GF-D8 (cell line): ENCODE results near the gene CNTFR.
"Not testable (repeated sequence)": the region's sequence is repeated elsewhere in the genome, so short reads cannot be mapped to it uniquely, and the experiment has no call there.

Source experiments
- DNase-seq: peaks from one replicate; lab custom pipeline; 2025; lab: John Stamatoyannopoulos, UW

Gene CNTFR, protein sequence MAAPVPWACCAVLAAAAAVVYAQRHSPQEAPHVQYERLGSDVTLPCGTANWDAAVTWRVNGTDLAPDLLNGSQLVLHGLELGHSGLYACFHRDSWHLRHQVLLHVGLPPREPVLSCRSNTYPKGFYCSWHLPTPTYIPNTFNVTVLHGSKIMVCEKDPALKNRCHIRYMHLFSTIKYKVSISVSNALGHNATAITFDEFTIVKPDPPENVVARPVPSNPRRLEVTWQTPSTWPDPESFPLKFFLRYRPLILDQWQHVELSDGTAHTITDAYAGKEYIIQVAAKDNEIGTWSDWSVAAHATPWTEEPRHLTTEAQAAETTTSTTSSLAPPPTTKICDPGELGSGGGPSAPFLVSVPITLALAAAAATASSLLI

DNA sequence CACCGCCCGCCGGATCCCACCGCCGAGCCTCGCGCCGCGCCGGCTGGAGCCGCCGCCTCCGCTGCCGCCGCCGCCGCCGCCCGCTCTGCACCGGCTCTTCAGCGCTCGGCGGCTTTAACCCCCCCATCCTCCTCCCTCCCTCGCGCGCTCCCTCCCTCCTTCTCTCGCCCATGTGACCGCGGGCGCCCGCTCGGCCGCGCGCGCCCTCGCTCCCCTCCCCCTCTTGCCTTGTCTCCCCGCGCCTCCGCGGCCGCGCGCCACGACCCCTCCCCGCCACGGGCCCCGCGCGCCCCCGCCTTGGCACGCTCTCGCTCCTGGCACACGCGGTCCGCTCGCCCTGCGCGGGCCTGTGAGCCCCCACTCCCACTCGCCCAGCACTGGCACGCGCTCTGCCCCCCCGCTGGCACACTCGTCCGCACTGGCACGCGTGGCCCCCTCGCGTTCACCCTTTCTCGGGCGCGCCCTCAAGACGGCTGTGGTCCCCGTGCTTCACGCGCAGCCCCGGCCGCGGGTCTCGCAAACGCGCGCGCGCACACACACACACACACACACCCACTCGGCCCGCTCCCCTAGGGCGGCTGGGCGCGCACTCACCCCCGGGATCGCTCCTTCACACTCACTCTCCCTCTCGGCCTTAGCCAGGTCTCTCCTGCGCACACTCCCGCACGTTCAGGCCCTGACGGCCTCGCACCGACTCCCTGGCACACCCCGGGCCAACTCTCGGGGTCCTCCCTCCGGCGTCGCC lies at the start of gene CNTFR:
Gene CNTFR (minus strand): TSS at position 89 of the 745 bp plus-strand sequence. CDS start 20,743 bp downstream, outside the sequence.
- no peak for DNase-seq

DNA sequence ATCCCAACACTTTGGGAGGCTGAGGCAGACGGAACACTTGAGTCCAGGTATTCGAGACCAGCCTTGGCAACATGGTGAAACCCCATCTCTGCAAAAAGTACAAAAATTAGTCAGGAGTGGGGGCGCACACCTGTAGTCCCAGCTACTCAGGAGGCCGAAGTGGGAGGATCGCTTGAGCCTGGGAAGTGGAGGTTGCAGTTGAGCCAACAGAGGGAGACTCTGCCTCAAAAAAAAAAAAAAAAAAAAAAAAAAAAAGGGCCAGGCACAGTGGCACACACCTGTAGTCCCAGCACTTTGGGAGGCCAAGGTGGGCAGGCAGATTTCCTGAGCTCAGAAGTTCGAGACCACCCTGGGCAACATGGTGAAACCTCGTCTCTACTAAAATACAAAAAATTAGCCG lies 49.8 kb upstream of the CNTFR start:
- not testable (repeated sequence) for DNase-seq

DNA sequence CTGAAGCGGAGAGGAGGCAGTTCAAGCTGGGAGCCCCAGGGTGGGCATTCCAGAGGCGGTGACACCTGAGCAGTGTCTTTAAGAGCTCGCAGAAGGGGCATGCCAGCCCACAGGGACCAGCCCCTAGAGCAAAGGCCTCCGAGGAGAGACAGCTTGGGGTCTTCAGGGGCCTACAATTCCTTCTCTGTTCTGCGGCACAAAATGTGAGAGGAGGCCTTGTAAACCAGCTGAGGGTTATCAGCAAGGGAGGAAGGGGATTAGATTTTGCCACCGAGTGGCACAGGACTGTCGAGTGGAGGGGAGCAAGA lies 48.6 kb upstream of the CNTFR start:
- no peak for DNase-seq

DNA sequence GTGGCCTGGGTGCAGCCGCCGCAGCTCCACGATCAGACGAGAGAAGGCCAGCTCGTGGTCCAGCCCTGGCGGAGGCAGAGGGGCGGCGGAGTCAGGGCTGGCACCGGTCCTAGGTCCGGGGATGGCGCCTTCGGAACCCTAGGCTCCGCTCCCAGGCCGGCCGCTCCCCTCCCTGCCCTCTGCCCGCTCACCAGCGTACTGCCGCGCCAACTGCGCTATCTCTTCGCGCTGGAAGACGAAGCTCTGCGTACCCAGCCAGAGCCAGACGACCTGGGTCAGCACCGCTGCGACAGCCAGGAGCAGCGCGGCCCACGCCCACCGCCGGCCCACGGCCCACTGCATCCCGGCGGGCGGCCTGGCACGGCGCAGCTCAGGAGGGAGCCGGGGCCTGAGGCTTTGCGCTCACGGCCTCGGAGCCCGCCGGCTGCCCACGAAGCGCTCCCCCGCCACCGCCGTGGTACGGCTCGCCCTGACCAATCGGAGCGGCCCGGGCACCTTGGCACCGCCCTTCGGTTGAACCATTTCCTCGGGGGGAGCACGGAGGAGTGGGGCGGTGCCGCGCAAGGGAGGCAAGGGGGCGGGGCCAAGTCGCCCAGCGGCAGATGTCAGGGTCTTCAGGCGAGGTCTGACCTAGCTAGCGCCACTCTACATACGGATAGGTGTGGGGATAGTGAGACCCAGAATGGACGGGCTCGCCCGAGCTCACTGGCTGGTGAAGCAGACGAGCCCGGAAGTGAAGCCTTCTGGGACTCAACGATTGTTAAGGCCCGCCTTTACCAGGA lies 48.0 kb upstream of the CNTFR start, which contains the start of gene SIGMAR1:
Gene SIGMAR1 (minus strand): TSS at position 432 of the 782 bp plus-strand sequence. CDS start 90 bp downstream, at position 342.
- DNase-seq: peak; percentile 75

DNA sequence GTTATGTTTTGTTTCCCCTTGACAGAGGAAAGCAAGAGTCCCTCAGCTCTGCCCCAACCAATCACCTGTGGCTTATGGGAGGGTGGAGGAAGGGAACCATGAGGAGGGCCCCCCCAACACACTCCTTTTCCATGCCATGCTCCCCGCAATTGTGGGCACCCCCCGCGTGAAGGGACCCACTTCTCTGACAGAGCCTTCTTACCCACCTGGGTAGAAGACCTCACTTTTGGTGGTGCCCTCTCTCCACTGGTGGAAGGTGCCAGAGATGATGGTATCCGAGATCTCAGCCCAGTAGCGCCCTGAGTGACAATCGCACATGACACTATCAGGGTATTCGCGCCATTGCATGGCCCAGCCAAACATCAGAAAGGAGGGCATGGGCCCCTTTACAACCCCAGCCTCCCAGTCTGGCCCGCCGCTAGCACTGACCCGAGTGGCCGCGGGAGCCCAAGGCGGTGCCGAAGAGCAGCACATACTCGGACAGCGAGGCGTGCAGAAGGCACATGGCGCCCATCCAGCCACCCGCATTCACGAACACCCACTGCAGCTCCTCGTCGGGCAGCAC lies 47.3 kb upstream of the CNTFR start:
- DNase-seq: no peak

DNA sequence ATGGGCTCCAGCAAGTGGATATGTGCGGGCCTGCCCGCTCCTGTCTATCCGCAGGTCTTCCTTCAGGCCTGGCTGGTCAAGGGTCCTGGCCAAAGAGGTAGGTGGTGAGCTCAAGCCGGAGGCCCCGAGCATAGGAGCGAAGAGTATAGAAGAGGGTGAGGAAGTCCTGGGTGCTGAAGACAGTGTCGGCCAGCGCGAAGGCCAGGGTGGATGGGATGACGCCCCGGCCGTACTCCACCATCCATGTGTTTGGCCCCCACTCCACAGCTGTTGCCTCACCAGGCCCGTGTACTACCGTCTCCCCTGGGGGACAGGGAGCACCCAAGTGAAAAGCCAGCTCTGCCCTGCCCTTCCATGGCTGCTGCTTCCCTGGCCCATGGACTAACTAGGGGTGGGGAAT lies 46.0 kb upstream of the CNTFR start:
- no peak for DNase-seq

DNA sequence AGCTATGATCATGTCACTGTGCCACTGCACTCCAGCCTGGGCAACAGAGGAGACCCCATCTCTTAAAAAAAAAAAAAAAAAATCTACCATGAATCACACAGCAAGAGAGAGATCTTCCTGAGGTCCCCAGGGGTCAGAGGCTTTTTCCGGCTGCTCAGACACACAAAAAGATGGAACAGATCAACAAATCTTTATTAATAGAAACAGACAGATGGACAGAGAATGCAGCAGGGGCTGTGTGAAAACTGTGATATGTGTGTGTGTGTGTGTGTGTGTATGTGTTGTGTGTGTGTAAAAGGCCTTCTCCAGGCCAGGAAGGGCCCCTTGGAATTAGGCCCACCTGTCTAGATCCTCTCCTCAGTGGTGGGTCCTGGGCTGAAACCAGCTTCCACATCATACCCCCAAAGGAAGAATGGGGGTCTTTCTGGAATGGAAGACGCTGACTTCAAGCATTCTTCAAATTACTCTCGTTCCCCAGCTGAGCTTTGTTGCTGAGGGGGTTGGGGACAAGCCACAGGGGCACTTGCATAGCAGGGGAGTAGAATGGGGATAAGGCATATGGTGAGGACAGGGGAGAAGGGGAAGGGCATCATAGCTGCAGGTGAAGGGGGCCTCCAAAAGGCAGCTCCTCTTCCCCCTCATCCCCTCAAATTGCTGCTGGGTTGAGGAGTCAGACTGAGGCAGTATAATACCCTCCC lies 45.2 kb upstream of the CNTFR start:
- DNase-seq: no peak

DNA sequence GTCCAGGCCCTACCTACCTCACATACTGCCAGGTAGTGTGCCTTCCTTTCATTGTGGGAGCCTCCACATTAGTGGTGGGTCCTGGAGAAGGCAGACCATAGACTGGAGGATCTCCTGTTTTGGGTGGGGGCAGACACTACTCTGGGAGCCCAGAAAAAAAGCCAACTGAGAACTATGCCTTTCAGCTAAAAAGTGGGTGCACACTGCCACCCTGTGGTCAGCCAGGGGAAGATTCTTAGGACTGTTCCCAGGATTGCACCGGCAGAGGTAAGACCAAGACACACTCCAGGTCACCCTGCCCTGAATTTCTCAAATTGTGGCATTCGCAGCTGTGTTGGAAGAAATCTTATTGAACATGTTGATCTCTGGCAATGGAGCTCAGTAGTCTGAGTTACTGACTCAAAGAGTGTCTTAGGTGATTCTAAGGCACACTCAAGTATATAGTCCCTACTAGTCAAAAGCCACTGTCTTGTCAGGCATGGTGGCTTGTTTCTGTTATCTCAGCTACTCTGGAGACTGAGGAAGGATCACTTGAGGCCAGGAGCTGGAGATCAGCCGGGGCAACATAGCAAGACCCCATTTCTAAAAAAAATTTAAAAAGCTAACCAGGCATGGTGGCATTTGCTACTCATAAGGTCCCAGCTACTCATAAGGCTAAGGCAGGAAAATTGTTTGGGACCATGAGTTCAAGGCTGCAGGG lies 44.5 kb upstream of the CNTFR start:
- peak; percentile 50 for DNase-seq

DNA sequence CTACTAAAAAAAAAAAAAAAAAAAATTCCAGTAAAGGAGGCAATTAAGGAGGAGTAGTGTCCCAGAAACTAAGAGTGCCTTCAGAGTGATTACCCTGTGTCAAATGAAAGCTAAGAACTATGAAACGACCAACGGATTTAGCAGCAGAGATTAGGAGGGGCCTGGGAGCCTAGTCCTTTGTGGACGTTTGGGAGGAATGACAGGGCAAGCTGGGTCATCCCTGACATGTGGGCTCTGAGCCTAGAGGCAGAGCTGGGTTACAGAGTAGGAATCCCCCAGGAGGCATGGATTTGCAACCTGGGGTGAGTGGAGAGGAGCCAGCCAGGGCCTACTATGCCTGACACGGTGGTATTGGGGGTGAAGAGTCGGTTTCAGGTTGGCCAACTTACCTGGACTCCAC lies 43.6 kb upstream of the CNTFR start:
- DNase-seq: no peak

DNA sequence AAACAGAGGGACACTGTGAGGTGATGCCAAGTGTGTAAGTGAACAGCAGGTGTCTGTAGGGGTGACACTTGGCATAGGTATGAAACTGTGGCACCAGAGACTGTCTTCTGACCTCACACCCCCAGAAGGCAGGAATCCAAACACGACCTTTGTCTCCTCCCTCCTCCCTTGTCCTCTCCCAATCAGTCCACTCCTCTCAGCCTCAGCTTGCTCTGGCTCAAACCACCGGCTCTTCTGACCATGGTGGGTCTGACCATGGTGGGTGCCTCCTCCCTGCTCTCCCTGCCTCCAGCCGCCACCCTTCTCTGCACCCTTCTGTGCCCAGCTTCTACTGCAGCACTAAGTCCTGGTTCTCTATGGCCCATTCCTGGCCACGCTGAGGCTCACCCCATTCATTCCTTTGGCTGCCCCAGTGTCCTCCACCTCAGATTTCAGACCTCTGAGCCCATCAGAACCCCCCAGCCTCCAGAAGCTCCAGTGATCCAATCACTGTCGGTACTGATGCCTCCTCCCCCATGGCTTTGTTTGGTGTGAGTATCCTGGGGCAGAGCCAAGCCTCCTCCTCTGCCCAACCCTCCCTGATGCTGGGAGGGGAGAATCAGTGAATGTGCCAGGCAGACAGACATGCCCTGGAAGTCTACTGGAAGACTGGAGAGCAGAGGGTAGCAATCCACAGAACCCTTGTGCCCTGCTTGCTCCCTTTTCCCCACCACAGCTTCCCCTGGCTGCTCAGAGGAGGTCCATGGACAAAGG lies 41.1 kb upstream of the CNTFR start:
- no peak for DNase-seq

DNA sequence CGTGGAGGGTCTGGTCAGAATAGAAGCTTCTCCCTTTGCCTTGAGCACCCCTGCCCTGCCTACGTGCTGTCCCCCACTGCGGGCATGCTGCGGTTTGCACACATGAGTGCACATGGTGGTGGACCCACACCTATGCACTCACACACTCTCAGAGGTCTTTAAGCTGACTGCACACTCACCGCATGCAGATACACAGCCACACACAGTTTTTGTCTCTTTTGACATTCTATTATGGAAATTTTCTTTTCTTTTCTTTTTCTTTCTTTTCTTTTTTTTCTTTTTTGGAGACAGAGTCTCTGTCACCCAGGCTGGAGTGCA lies 39.9 kb upstream of the CNTFR start:
- DNase-seq: no peak

DNA sequence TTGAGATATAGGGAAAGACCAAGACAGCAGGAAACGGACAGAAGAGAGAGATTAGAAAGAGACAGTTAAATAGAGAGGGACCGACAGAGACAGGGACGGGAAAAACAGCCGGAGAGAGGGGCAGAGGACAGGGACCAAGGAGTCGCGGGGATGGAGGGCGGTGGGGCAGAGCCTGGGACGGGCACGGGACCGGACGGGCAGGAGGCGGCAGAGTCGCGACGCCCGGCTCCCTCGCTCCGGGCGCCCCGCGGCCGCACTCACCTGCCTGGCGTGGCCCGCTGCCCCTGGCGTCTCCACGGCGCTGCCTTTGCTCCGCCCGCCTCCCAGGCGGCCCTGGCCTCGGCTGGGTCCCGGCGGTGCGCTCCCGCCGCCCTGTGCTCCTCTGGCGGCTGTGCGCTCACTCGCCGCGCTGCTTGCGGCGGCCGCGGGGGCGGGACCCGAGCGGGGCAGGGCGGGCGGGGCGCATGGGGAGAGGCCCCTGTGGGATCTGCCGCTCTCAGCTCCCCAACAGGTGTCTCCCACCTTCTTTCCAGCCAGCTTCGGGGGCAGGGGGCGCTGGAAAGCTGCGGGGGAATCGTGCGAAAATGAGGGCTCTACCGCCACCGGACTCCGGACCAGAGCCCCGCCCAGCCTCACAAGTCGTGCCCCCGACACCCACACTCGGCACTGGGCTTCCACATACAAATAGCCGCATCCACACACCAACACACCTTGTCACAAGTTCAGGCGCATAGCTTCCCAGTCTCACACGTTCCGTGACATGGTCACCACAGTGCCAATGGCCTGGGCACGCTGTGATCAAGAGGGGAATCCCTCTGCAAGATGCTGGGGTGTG lies 39.3 kb upstream of the CNTFR start, which contains the start of gene ARID3C:
Gene ARID3C (minus strand): TSS at position 411 of the 835 bp plus-strand sequence. CDS start 1,052 bp downstream, outside the sequence.
- DNase-seq: no peak

DNA sequence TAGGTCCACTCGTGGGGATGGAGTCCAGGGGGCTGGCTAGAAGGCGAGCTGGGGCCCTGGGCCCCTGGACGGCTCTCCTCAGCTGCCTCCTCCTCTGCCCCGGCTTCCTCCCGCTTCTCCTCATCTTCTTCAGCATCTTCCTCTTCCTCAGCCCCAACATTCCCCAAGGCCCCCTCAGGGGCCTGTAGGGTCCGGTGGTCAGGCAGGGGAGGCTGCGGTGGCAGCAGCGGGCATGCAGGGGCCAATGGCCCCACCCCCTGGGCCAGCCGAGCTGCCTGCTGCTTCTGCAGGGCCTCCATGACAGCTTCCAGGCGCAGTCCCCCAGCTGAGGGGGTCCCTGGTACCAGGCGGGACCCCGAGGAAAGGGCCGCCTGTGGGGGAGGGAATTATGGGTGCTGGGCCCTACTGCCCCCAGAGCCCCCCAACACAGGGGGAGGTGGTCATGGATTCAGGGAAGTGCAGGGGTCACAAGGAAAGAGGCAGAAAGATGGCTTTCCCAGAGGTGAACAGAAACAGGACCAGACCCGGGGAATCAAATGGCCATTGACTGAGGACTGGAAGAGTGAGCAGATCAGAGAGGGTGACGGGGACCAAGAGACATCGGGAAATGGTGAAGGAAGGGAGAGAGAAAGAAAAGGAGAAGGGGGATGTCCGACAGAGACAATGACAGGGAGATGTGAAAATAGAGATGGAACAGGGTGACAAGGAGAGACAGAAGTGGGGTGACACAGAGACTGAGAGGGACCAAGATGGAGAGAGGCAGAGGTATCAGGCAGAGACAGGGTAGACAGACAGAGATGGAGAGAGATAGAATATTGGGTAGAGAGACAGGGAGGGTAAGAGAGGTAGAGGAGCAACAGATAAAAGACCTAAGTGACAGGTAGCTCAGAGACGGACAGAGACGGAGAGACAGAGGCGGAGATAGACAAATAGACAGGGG lies 38.5 kb upstream of the CNTFR start:
- DNase-seq: no peak

DNA sequence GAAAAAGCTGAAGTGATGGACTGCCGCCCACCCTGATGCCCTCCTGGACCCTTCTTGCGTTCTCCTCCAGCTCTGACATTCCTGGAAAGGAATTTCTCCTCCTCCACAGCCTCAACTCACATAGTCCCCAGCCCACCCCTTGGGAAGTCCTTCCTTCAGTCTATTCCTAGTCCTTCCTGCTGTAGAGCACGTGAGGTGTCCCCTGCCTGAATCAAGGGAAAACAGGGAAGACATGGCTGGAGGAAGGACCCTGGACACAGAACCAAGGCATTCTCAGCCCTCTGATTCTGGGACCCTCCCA lies 35.6 kb upstream of the CNTFR start:
- DNase-seq: no peak

DNA sequence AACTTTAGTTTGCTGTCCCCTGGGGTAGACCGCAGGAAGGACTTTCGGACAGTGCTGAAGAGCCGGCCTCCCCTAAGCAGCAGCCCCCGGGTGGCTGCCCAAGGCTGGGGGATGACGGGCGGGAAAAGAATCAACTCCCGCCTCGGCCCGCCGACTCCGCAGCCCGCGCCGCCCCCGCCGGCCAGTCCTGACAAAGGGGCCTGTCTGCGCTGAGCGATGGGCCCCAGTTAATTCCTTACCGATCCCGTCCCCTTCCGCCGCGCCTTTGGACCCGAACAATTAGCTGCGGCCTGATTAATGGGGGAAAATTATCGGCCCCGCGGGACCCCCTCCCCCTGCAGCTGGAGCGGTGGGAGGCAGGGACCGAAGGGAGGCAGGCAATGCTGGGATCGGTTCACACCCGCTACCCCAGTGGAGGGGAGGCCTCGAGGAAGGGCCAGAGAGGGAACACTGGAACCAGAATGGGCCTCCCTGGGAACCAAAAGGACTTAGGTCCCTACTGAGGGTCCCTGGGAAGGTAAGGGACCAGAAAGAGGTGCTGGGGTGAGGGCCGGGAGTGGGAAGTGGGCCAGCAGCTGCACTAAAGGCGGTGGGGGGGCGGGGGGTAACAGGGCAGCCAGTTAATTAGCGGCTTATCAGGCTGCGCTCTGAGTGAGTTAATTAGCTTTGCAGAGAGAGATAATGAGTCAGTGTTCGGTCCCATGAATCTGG lies 35.1 kb upstream of the CNTFR start:
- no peak for DNase-seq

DNA sequence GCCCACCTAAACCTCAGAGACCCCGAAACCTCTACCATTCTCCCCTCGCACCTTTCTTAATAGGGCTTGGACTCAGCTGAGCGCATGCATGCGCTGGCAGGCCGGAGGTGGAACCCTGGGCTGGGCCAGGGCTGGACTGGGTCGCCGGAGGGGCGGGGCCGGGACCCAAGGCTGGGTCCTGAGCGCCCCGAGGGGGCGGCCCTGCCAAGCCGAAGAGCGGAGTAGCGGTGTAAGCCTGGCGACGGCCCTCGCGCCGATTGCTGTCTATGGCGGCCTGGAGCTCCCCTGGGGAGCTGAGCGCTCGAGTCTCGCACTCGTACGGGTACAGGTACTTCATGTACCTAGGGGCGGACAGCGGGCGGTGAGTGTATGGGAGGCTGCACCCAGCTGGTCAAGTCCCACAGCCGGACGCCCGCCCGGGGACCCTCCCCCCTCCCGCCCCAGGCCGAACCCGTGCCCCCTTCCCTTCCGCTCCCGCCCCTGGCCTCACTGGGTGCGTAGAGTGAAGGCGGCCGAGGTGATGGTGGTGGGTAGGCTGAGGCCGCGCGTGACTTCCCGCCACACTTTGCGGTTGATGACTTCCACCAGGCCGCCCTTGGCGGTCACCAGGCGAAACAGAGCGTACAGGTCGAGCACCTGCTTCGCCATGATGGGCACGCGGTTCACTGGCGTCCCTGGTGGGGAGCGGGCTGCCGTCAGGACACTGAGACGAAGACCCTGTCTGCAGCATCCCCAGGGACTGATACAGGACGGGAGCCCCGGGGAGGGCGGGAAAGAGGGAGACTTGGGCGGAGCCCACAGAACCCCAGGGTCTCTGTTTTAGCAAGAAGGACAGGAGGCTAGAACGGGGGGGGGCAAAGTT lies 34.1 kb upstream of the CNTFR start:
- no peak for DNase-seq
